Panc1 (cell line): ENCODE data around the gene ARHGEF17. TPM values are rescaled to one million over a fixed set of nuclear protein-coding genes. Genes with fewer than 3 reads are reported as not detected.

ENCODE experiments used
- ATAC-seq: fragments of 200-7000 bp; cut with Tn5 transposase; 2 replicates; pipeline ENCODE4 v1.9.1; 2020; ENCODE audit warnings: mild to moderate bottlenecking, moderate library complexity
- BruUV-seq: library from RNA; stranded (reverse); fragments of 400-500 nt; replicated peaks from 2 replicates; lab custom pipeline; 2021; lab: Mats Ljungman, UMichigan
- CTCF ChIA-PET: fragments of 300-600 bp; sonication (Branson Sonifier 250); formaldehyde crosslinking; loops from one replicate; lab custom pipeline; 2022; ENCODE audit warnings: antibody characterized with exemption; lab: Charles Lee
- POLR2A ChIA-PET: fragments of 300-600 bp; sonication (Branson Sonifier 250); formaldehyde crosslinking; loops from one replicate; lab custom pipeline; 2022; ENCODE audit warnings: antibody characterized with exemption; lab: Charles Lee
- DNase-seq: peaks from one replicate; pipeline ENCODE4 v3.0.0-alpha.2; 2010; ENCODE audit warnings: low read depth, low spot score
- H3K27ac ChIP-seq: 2 replicates; pipeline ENCODE4 v1.5.1; 2011; ENCODE audit warnings: mild to moderate bottlenecking, low read length, inconsistent platforms
- H3K27me3 ChIP-seq: fragments of 200-500 bp; sonication (Bioruptor generic); 2 replicates; pipeline ENCODE4 v1.6.0; 2014; ENCODE audit warnings: low read length, inconsistent platforms; ENCODE audit not compliant: control insufficient read depth, insufficient read depth
- H3K36me3 ChIP-seq: fragments of 200-500 bp; sonication (Bioruptor generic); 2 replicates; pipeline ENCODE4 v1.5.1; 2014; ENCODE audit warnings: inconsistent platforms, mild to moderate bottlenecking, low read length, moderate library complexity; ENCODE audit not compliant: control insufficient read depth, insufficient read depth
- H3K4me1 ChIP-seq: 2 replicates; pipeline ENCODE4 v1.5.1; 2011; ENCODE audit warnings: inconsistent platforms, mild to moderate bottlenecking, low read length, moderate library complexity; ENCODE audit not compliant: control insufficient read depth, insufficient read depth
- H3K4me3 ChIP-seq, 2 experiments: 2 replicates each; pipeline ENCODE4 v1.5.1; 2011 to 2012; ENCODE audit warnings: low read depth in 2 of 2, low read length in 2 of 2, mild to moderate bottlenecking in 2 of 2, inconsistent platforms in 1 of 2, moderate library complexity in 1 of 2
- H3K9me3 ChIP-seq: fragments of 200-500 bp; sonication (Bioruptor generic); 2 replicates; pipeline ENCODE4 v1.5.1; 2014; ENCODE audit warnings: low read depth, mild to moderate bottlenecking, inconsistent platforms, low read length, moderate library complexity; ENCODE audit not compliant: control insufficient read depth, insufficient read depth
- CTCF ChIP-seq: fragments of 450-650 bp; IDR thresholded peaks from 2 replicates; pipeline ENCODE4 v1.5.1; 2017; ENCODE audit warnings: mild to moderate bottlenecking
- POLR2AphosphoS5 ChIP-seq: IDR thresholded peaks from 2 replicates; pipeline ENCODE4 v1.6.1; 2012; ENCODE audit warnings: mild to moderate bottlenecking, low read depth, low read length, moderate library complexity
- REST ChIP-seq, 2 experiments: IDR thresholded peaks; 2 replicates each; pipeline ENCODE4 v1.6.1; 2011 to 2012; ENCODE audit warnings: low read depth in 2 of 2, control low read depth in 1 of 2, low read length in 1 of 2, mild to moderate bottlenecking in 1 of 2, moderate library complexity in 1 of 2; ENCODE audit not compliant: insufficient read depth in 1 of 2
- SIN3A ChIP-seq: IDR thresholded peaks from 2 replicates; pipeline ENCODE4 v1.6.1; 2012; ENCODE audit warnings: low read depth, mild to moderate bottlenecking, low read length, moderate library complexity, borderline replicate concordance; ENCODE audit not compliant: insufficient read depth
- TCF7L2 ChIP-seq: IDR thresholded peaks from 2 replicates; pipeline ENCODE4 v1.6.1; 2011; ENCODE audit warnings: mild to moderate bottlenecking, low read depth, low read length, inconsistent platforms
- in situ Hi-C: cut with HindIII; loops from 2 replicates; pipeline ENCODE4 v1.10.0; 2016; ENCODE audit warnings: low sequenced_read_pairs, low pct_unique_long_range_greater_than_20kb
- intact Hi-C: fragments of 100-400 bp; cut with micrococcal nuclease; formaldehyde crosslinking; loops from one replicate; pipeline ENCODE4 v1.10.0; 2022; ENCODE audit not compliant: unreplicated experiment
- total RNA-seq: library from RNA; stranded (reverse); gene quantifications from one replicate; pipeline ENCODE4 v1.2.1, GENCODE V29; 2021; ENCODE audit not compliant: unreplicated experiment

Gene ARHGEF17
- total RNA-seq, 1 experiment from 2014 or later: 43.2 TPM

- Histone ChIP-seq H3K27me3 (no peaks in the 10 kb centered on the region), H3K9me3 (no peaks in the 10 kb centered on the region), H3K27ac (no peak overlapping the region), H3K36me3 (no peaks in the 10 kb centered on the region), H3K4me1 (no peaks in the 10 kb centered on the region), H3K4me3 (no peak overlapping the region)
- intact Hi-C loops: no loop called here
- ChIA-PET CTCF (no interaction called here), POLR2A (no interaction called here)
- no peak for ATAC-seq
- no peak for TF ChIP-seq TCF7L2
- TF ChIP-seq REST (IDR thresholded peaks at IDR 0.05; ENCODE audit: insufficient read depth in 1 of 2, low read depth in 2 of 2, low read length in 1 of 2): no peak
- TF ChIP-seq SIN3A: no peak
- TF ChIP-seq POLR2AphosphoS5: no peak
- no peak for TF ChIP-seq CTCF
- BruUV-seq: no TSS peak
- DNase-seq: no peak
- in situ Hi-C loops: no loop called here
Measured at GRCh38 chr11:73412308-73412707, 104.2 kb downstream of the ARHGEF17 start.

- BruUV-seq: no TSS peak
- H3K27ac ChIP-seq: no peak overlapping the region
- ATAC-seq: no peak
- in situ Hi-C loops (no loop called here), intact Hi-C loops (no loop called here)
- no peak for TF ChIP-seq TCF7L2
- no peak for TF ChIP-seq CTCF
- no peak for TF ChIP-seq REST (IDR thresholded peaks at IDR 0.05; ENCODE audit: insufficient read depth in 1 of 2, low read depth in 2 of 2, low read length in 1 of 2)
- TF ChIP-seq POLR2AphosphoS5: no peak
- TF ChIP-seq SIN3A: no peak
- ChIA-PET CTCF (no interaction called here), POLR2A (no interaction called here)
- no peaks in the 10 kb centered on the region for H3K4me1 ChIP-seq
- H3K27me3 ChIP-seq: no peaks in the 10 kb centered on the region
- no peak for DNase-seq
- no peaks in the 10 kb centered on the region for H3K36me3 ChIP-seq
- no peak overlapping the region for H3K4me3 ChIP-seq
- H3K9me3 ChIP-seq: no peaks in the 10 kb centered on the region
Measured at GRCh38 chr11:73413256-73413655, 105.2 kb downstream of the ARHGEF17 start.
